Epithelial cell of prostate (primary cell): ENCODE measurements around the gene FAAP20.

Experiments used
- DNase-seq: peaks from one replicate; pipeline ENCODE4 v3.0.0-alpha.2; 2011; ENCODE audit warnings: low read depth, low spot score
- H3K27ac ChIP-seq: fragments of 450-650 bp; 2 replicates; pipeline ENCODE4 v1.5.1; 2017; ENCODE audit warnings: mild to moderate bottlenecking

The FAAP20 gene, protein sequence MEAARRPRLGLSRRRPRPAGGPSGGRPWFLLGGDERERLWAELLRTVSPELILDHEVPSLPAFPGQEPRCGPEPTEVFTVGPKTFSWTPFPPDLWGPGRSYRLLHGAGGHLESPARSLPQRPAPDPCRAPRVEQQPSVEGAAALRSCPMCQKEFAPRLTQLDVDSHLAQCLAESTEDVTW

DNA sequence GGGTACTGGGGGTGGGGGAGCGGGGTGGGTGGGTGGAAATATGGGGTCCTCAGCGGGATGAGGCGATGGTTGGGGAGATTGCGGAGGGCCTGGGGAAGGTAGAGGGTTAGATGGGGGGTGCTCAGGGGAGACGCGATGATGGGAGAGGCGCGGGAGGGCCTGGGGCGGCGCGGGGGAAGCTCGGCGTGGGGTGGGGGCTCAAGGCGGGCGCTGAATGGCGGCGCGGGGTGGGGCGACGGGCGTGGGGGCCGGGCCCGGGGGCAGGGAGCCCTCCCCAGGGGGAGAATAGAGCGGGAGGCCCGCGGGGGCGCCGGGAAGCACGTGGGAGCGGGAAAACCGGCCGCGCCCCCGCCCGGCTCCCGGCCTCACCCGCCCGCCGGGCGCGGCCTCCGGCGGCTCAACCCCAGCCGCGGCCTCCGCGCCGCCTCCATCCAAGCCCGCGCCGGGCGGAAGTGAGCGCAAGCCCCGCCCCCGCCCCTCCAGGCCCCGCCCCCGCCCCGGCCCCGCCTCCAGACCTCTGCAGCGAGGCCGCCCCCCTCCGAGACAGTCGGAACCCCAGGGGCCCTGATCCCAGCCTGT is at the start of gene FAAP20:
TSS of gene FAAP20 (minus strand) at position 454 of the 579 bp plus-strand sequence. CDS start at position 431, 23 bp downstream.
- no peak for DNase-seq
- peak within 1 kb of the TSS; percentile 84 for H3K27ac ChIP-seq

DNA sequence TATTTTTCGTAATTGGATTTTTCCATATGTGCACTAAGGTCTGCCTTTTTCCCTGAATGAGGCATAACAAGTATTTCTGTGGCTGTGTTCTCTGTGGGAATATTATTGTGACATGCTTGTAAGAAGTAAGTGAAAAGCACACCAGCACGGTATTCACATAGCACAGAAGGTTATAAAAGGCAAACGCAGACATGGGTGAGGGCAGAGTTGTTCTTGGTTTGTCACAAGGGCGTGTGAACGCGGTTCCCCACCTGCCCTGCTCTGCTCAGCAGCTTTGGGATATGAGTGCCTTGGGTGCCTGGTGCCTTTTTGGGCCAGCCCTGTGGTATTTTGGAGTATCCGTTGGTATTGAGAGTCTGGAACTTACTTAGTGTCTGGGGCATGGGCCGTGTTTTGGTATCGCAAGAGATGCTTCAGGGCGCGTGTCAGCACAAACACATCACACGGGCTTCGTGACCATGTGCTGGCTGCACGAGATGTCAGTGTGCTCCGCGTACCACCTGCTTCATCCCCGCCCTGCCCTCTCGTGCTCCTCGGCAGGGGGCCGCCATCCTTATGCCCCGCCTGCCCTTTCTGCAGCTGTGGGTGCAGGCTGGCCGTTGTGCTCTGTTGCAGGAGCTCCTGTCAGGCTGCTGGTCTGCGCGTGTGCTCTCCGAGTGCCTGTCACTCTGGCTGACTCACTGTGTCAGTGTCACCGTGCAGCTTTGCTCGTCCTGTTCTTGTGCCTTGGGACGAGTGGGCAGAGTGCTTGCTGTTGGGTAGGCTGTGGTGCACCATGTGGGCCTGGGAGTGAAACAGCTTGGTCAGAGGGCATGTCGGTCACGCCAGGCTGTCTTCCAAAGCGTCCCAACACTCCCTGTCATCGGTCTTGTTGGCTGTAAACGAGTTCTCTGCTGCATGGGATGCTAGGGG is 48.5 kb upstream of the FAAP20 start:
- no peak overlapping the region for H3K27ac ChIP-seq
- no peak for DNase-seq

DNA sequence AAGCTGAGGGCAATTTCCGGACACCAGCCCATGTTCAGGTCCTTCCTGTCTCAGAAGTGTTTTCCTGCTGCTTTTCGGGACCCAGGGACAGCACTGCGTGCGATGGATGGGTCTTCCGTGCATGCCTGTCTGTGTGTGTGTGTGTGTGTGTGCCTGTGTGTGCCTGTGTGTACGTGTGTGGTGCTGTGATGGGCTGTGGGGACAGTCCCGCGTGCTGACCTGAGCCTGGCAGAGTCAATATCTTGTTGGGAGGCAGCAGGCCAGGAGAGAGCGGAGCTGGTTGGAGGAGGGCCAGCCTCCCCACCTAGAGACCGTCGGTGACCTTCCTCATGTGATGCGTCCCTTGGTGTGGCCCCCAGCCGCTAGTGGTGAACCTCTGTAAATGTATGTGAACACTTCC is 47.2 kb upstream of the FAAP20 start:
- H3K27ac ChIP-seq, result no peak overlapping the region
- DNase-seq, result no peak

DNA sequence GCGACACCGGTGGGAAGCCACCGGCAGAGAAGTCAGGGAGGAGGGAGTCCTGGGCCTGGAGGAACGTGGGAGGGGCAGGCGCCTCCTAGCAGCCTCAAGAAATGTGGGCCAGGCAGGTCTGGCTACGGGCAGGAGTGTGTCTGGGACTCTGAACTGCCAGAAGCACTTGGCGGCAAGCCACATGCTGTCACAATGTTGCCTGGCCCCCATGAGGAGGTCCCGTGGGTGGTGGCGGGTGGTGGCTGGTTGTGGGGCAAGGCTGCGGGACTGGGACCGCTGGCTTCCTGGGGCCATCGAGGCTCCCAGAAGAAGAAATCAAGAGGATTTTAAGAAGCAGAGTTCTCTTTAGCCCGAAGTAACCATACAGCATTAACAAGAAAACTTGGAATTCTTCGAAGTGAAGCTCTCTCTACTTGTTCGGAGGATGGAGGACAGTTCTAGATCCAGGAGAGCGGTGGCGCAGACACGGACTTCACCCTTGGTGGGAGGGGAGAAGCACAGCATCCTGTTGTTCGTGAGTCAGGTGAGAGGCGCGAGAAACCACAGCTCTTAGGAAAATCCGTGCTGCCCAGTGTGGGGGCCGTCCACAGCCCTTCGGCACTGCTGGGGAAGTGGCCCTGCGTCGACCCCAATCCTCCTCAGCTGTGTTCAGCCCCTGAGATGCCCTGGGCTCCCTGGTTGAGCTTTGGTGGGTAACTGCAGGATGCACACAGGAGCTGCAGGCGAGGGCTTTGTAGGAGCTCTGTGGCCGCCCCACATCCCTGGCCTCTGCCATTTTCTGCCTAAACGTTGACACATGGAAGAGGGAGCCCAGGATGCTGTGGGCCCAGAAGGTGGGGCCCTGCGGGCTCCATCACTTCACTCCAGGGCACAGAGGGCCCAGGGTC is 45.9 kb upstream of the FAAP20 start:
- no peak for DNase-seq
- H3K27ac ChIP-seq, result no peak overlapping the region

DNA sequence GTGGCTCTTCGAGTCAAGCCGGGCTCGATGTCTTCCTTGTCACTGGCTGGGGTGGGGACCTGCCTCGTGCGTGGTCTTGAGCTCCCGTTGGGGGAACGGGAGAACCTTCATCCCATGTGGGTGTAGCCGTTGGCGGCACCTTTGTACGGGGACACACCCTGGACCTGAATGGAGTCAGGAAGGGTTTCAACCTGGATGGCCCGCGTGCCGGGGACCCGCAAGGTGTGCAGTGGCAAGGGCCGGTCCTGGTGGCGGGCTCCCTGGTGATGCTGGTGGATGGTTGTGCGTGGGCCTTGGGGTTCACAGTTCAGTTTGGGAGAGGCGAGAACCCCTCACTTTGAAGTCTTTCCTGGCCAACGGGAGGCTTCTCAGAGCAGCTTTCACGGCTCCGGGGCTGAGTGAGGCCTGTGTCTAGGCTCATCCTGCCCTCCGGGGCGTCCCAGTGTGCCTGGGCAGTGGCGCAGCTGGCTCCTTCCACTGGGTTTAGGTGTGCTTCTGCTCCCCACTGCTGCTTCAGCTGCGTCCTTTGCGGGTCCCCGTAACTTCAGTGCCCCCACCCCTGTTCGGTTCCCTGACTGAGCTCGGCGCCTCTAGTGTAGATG is 44.9 kb upstream of the FAAP20 start:
- DNase-seq, result no peak
- H3K27ac ChIP-seq, result no peak overlapping the region

DNA sequence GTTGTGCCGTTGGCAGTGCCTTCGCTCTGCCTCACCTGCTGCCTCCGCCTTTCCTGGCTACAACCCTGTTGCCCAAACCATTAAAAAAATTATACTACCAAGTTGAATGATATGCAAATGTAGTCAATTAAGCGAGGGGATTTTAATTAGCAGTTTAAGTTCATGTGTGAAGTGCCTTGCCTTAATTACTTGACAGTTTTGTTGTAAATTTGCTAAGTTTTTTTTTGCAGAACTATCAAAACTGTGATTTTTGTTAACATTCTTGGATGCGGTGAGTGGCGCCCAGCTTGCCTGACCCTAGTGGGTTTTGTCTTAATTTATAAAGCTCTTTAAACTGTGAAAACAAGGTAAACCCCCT is 44.4 kb upstream of the FAAP20 start:
- no peak for DNase-seq
- no peak overlapping the region for H3K27ac ChIP-seq

DNA sequence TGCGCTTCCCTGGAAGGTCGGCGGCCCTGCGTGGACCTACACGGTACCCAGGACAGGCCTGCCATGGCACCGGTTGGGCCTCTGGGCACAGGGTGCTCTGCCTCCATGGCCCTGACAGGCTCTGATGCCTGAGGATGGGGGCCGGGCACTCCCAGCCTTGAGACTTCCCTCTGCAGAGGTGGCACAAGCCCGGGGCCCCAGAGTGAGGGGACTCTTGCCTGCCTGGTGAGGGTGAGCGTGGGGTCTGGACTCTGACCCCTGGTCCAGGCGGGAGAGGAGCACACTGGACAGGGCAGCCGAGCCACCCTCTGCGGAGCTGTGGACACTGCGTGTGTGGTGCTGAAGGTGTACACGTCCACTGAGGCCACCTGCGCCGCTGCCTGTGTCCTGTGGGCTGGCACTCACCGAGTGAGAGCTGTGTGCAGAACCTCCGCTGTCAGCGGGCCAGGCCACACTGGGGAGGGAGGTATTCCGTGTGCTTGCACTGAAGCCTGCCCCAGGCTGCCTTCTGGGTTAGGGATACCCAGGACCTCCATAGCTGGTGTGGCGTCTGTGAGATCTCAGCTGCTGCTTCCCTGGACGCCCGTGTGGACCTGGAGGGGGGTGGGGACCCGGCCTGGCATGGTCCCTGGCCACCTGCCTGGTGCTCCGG is 43.9 kb upstream of the FAAP20 start:
- DNase-seq, result no peak

DNA sequence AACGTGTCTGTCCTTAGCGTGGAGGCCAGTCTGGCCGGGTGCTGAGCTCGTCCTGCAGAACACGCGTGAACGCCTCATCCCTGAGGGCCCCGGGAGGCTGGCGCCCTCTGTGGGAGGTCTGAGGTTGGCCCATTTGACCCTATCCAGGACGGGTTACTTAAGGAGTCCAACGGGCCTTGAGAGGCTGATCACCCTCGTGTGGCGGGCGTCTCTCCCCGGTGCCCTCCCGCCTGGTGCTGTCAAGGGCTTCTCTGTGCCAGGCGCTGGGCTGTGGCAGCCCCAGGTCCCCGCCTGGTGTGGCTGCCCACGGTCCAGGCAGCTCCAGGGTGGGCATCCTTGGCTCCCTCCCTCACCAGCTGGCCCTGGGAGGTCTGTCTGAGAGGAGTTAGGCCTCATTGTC is 43.2 kb upstream of the FAAP20 start:
- no peak for DNase-seq
- H3K27ac ChIP-seq, result no peak overlapping the region

More for the DNA sequence above, 43.9 kb upstream of the FAAP20 start:
- no peak overlapping the region for H3K27ac ChIP-seq

DNA sequence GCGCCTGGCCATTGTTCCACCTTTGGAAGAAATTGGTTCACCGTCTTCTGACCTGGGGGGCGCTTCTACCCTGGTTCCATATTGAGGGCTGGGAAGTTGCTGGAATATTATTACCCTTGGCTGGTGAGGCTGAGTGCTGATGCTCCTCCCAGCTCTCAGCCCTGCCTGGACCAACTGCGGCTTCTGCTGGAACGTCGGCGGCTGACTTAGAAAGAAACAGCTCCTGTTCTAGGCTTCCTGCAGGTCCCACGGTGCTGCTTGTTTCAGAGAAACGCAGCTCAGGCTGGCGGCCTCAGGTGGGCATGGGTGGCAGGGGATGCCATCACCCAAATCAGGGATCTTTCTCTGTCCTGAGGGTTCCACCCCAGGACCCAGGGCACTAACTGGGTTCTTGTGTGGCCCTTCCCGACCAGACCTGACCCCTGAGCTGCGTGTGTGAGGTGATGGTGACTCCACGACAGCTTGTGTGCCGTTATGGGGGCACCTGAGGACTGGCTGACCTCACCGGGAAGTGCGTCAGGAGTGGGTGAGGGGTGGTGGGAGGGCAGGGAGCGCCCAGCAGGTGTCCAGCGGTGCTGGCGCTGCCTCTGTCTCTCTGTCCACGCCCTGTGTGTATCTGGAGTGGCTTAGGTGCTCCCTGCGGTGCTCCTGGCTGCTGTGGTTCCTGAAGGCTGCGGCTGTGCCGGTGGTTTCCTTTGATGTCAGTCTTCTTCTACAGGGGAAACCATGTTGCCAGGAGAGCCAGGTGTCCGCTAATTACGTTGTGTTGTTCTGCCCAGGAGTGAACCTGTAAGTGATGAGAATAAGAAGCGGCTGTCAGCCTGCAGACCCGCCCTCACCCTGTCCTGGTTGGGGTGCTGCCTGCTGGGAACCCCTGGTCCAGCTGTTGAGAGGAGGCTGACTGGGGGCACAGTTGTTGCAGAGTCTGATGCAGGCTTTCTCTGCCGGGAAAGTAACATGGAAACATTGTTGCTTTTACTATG is 42.4 kb upstream of the FAAP20 start:
- DNase-seq, result no peak
- H3K27ac ChIP-seq, result no peak overlapping the region

DNA sequence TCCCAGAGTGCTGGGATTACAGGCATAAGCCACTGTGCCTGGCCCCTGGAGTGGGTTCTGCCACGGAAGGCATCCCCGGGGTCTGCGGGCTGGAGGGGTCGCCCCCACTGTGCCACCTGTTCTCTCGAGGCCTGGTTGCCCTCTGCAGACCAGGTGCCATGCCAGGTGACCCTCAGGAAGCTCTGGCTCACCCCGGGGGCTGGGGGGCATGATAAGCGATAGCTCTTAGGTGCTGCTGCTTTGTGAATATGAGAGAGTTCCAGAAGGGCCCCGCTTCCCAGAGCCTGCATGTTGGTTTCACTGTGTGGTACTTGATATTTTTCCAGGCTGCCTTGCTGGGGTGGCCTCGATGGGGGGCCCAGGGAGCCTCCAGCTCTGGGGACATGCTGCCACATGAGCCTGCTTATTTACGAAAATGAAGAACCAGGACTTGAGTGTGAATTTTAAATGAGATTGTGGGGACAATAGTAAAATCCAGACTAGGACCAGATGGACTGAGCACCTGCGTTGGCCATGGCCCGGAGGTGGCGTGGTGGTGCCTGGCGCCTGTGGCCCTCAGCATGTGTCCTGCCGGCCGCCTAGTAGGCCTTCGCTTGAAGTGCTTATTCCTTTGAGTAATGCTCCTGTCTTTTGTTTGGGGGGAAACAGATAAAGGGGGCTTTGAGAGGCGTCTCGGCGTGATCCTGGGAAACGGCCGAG is 40.9 kb upstream of the FAAP20 start:
- DNase-seq, result no peak
- peak overlapping the region; percentile 88 for H3K27ac ChIP-seq

DNA sequence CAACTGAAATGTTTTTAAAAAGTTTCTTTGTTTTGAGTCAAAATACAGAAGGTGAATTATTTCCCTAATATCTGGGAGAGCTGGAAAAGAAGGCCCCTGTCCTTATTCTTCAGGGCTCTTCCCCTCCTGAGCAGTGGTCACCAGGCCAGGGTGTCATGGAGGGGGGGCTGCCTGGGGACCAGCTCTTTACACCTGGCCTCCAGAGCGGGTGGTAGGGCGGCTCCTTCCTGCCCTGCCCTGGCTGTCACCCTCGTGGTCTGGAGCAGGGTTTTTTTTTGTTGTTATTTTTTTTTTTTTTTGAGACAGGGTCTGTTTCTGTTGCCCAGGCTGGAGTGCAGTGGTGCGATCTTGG is 40.2 kb upstream of the FAAP20 start:
- H3K27ac ChIP-seq, result peak overlapping the region; percentile 88
- no peak for DNase-seq

DNA sequence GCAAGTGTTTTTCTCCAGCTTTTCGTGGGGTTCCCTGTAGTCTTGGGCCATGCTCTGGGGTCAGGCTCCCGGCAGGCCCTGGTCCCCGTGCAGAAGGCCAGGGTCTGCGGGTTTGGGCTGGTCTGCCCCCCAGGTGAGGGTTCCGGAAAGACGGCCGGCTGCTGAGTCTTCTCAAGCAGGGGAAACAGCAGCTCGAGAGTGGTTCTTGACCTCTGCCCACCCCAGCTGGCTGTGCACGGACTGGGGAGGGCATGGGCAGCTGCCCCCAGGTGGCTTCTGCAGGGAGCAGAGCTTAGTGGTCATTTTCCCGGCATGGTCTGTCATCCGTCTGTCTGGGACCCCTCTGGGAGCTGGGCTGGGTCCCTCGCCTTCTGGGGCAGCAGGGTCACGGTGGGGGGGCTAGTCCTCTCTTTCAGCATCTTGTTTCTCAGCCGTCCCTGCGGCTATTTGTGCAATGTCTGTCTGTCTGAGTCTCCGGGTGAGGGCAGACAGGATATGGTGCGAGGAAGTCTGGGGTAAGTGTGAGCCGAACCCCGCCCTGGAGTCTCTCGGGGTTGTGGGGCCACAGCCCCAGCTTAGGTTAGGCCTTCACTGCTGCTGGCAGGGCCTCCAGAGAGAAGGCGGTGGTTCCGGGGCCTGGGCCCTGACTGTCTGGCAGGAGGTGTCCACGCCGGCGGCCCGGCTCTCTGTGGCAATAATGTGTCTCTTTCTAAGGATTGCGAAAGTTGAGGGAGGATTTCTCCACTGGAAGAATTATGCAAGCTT is 39.6 kb upstream of the FAAP20 start:
- H3K27ac ChIP-seq, result peak overlapping the region; percentile 88
- no peak for DNase-seq

DNA sequence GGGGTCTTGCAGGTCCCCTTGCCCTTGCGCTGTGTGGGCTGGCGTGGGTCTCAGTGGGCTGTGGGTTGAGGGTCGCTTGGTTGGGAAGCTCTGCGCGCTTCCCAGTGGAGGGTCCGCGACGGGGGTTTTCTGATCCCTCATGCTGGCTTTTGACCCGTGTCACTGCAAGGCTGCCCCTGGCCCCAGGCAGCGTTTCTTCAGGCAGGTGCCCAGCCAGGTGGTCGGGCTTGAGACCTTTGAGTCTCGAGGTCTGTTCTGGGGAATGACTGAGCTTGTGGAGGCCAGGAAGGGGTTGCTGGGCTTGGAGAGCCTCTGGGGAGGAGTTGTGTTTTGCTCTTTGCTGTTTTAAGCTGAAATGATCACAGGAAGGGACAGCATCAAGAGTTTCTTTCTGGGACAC is 38.9 kb upstream of the FAAP20 start:
- peak overlapping the region; percentile 88 for H3K27ac ChIP-seq
- no peak for DNase-seq

DNA sequence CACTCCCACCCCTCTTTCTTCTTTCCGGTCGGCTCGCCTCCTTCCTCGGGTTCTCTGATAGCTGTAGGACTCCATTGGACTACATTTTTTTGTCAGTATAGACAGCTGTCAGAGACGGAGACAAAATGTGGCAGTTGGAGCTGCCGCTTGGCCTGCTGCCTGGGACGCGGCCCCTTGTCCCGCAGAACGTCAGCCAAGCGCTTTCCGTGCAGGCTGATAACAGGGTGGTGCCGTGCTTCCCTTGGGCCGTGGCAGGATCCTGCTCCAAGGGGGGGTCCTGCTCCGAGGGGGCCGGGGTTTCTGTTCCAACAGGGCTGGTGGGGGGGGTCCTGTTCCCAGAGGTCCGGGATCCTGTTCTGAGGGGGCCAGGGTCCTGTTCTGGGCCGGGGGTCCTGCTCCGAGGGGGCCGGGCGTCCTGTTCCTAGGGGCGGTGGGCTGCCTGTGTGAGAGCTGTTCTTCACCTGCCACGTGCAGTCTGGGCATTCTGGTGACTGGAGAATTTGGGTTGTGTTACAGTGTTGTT is 38.4 kb upstream of the FAAP20 start:
- H3K27ac ChIP-seq, result peak overlapping the region; percentile 72
- no peak for DNase-seq

DNA sequence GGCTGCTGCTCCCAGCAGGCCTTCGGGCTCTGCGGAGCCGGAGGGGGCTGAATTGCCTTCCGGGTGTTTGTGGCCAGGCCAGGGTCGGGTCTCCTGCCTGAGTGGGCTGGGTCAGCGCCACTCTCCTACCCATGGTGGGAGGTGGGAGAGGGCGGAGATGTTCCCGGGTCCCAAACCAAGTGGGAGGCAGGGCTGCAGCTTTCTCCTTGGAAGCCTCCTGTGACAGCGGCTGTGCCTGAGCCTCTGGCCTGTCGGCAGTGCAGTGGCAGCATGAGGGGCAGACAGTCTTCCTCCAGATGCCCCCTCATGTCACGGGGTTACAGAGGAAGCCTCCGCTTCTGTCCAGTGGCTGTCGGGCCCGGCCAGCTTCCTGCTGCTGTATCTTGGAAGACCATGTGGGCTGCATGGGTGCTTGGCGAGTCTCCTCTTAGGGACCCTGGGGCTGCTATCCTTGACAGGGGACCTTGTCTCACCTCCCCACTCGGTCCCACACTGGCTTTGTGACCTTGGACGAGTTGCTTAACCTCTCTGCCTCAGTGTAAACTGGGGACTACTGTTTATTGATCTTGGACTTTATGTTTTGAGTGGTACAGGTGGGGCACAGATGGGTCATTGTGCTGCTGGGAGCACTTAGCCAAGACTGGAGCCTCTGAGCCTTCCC is 37.8 kb upstream of the FAAP20 start:
- DNase-seq, result no peak
- peak overlapping the region; percentile 72 for H3K27ac ChIP-seq

DNA sequence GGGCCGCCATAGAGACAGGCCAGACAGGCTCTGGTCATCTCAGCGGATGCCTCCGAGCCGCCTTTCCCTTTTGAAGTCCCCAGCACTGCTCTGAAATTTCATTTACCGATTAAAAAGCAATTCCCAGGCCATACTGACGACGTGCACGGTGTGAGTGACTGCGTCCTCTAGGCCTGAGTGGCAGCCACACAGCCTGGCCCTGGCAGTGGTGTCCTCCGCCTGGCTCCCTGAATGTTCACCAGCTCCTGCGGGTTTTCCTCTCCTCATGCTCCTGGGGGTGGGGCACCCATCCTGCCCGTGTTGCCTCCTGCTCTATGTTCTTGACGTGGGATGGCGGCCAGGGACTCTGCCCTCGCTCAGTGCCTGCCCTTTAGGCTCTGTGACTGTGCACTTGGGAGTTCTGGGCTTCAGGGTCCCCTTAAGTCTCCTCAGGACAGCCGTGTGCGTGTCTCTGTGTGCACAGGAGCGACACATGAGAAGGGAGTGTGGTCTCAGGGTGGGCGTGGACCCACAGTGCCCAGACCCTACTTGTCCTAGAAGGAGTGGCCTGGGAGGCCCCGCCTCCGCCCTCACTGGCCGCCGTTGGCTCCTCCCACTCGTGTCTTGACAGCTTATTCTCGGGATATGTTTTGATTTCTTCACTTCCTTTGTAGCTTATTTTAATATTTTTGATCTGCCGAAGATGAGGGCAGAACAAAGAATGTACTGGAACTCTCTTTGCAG is 37.1 kb upstream of the FAAP20 start:
- DNase-seq, result no peak
- H3K27ac ChIP-seq, result peak overlapping the region; percentile 72
